OCI-LY7 (cell line): ENCODE results near the gene RHEBL1. TPM values are rescaled to one million over a fixed set of nuclear protein-coding genes. Genes with fewer than 3 reads are reported as not detected.

ENCODE experiments used
- BruUV-seq: library from RNA; stranded (reverse); fragments of 400-500 nt; replicated peaks from 2 replicates; lab custom pipeline; 2021; lab: Mats Ljungman, UMichigan
- CTCF ChIA-PET: fragments of 300-600 bp; sonication (Branson Sonifier 250); formaldehyde crosslinking; loops from one replicate; lab custom pipeline; 2022; ENCODE audit warnings: antibody characterized with exemption; ENCODE audit not compliant: unreplicated experiment; lab: Charles Lee
- POLR2A ChIA-PET: fragments of 300-600 bp; sonication (Branson Sonifier 250); formaldehyde crosslinking; loops from one replicate; lab custom pipeline; 2022; ENCODE audit warnings: antibody characterized with exemption; lab: Charles Lee
- DNase-seq: peaks from one replicate; pipeline ENCODE4 v3.0.0-alpha.2; 2015; ENCODE audit warnings: low spot score
- H2AFZ ChIP-seq: fragments of 200-600 bp; sonication (generic), shearing (Covaris generic); 2 replicates; pipeline ENCODE4 v1.6.1; 2014; ENCODE audit warnings: mild to moderate bottlenecking, antibody characterized with exemption, low read length, moderate library complexity
- H3K27ac ChIP-seq: fragments of 200-600 bp; sonication (generic); 2 replicates; pipeline ENCODE4 v1.5.1; 2014; ENCODE audit warnings: mixed run types, low read depth, mild to moderate bottlenecking, moderate library complexity, low read length, inconsistent platforms; ENCODE audit not compliant: poor library complexity, severe bottlenecking
- H3K36me3 ChIP-seq: fragments of 200-600 bp; sonication (generic); 2 replicates; pipeline ENCODE4 v1.6.1; 2014; ENCODE audit warnings: mild to moderate bottlenecking, antibody characterized with exemption, low read length, moderate library complexity, mixed read lengths; ENCODE audit not compliant: insufficient read depth
- H3K4me1 ChIP-seq: fragments of 200-600 bp; sonication (generic); 2 replicates; pipeline ENCODE4 v1.5.1; 2014; ENCODE audit warnings: mild to moderate bottlenecking, low read length; ENCODE audit not compliant: insufficient read depth, poor library complexity, severe bottlenecking
- H3K4me2 ChIP-seq: fragments of 200-600 bp; sonication (generic); 2 replicates; pipeline ENCODE4 v1.6.1; 2014; ENCODE audit warnings: mild to moderate bottlenecking, low read length
- H3K4me3 ChIP-seq: fragments of 200-600 bp; sonication (generic); 2 replicates; pipeline ENCODE4 v1.5.1; 2014; ENCODE audit warnings: mild to moderate bottlenecking, low read depth, low read length; ENCODE audit not compliant: poor library complexity, severe bottlenecking
- H3K79me2 ChIP-seq: fragments of 200-600 bp; sonication (generic); 2 replicates; pipeline ENCODE4 v1.6.1; 2016; ENCODE audit warnings: low read depth, mild to moderate bottlenecking, low read length, moderate library complexity, mixed read lengths; ENCODE audit not compliant: insufficient read depth
- H3K9me2 ChIP-seq: fragments of 200-600 bp; sonication (generic); 2 replicates; pipeline ENCODE4 v1.6.1; 2016; ENCODE audit warnings: mild to moderate bottlenecking, low read length, mixed read lengths; ENCODE audit not compliant: insufficient read depth
- H3K9me3 ChIP-seq: fragments of 200-600 bp; sonication (generic); 2 replicates; pipeline ENCODE4 v1.6.1; 2014; ENCODE audit warnings: mild to moderate bottlenecking, mixed run types, low read length, mixed read lengths
- H4K20me1 ChIP-seq: fragments of 200-600 bp; sonication (generic); 2 replicates; pipeline ENCODE4 v1.6.1; 2014; ENCODE audit warnings: mild to moderate bottlenecking, antibody characterized with exemption, low read length, moderate library complexity, mixed read lengths; ENCODE audit not compliant: insufficient read depth
- CTCF ChIP-seq: fragments of 200-600 bp; sonication (generic); conservative IDR thresholded peaks from 2 replicates; pipeline ENCODE4 v1.5.1; 2014; ENCODE audit warnings: mild to moderate bottlenecking, antibody characterized with exemption, low read length, moderate library complexity, mixed read lengths
- EZH2phosphoT487 ChIP-seq: fragments of 200-600 bp; sonication (generic); IDR thresholded peaks from 2 replicates; pipeline ENCODE4 v1.6.1; 2018; ENCODE audit warnings: low read depth, borderline replicate concordance, mild to moderate bottlenecking, mixed run types, antibody characterized with exemption, low read length, moderate library complexity, mixed read lengths
- intact Hi-C: fragments of 100-400 bp; cut with micrococcal nuclease; formaldehyde crosslinking; loops from one replicate; pipeline ENCODE4 v1.10.0; 2022; ENCODE audit not compliant: unreplicated experiment
- total RNA-seq, 2 experiments: library from RNA; depleted of rRNA in 1 of 2; stranded (reverse); fragments of >200 nt in 1 of 2; shearing (Covaris generic) in 1 of 2; gene quantifications; 2 replicates each; pipeline ENCODE4 v1.2.3, GENCODE V29; 2014 to 2022

The RHEBL1 gene
- total RNA-seq, 2 experiments from 2014 or later: 3.4 to 3.7 TPM

DNA sequence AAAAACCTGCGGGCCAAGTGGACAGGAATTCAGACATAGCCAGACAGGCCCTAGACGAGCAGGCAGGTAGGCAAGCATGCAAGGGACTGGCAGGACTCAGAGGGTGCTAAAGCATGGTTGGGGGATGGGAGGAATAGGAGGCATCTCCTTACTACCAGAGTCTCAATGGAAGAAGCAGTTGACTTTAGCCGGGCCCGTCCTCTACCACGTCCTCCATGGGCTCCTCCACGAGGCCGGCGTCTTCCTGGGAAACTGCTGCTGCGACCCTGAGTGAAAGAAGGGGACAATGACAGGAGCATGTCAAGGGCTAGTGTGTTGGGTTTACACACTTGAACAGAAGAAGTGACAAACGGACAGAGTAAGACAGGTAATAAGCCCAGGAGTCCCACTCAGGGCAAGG lies 20.8 kb downstream of the RHEBL1 start:
- CTCF ChIA-PET: no interaction called here
- no peaks in the 10 kb centered on the region for H3K9me3 ChIP-seq
- H3K79me2 ChIP-seq: no peaks in the 10 kb centered on the region
- no peaks in the 10 kb centered on the region for H4K20me1 ChIP-seq
- no peak overlapping the region for H2AFZ ChIP-seq
- H3K4me2 ChIP-seq: no peak overlapping the region
- H3K4me3 ChIP-seq: no peak overlapping the region
- DNase-seq: no peak
- no peaks in the 10 kb centered on the region for H3K4me1 ChIP-seq
- POLR2A ChIA-PET: interaction anchor here (0.6 kb wide), 1 partner anchor 29 kb away, joined by 3 read pairs; no protein-coding TSS in a partner anchor
- no peak overlapping the region for H3K27ac ChIP-seq
- intact Hi-C loops: no loop called here
- BruUV-seq: no TSS peak
- peaks cover 100% of the 10 kb centered on the region for H3K36me3 ChIP-seq
- no peak for TF ChIP-seq EZH2phosphoT487
- TF ChIP-seq CTCF: no peak
- no peaks in the 10 kb centered on the region for H3K9me2 ChIP-seq

- no TSS peak for BruUV-seq
- H3K36me3 ChIP-seq: peaks cover 100% of the 10 kb centered on the region
- no peaks in the 10 kb centered on the region for H4K20me1 ChIP-seq
- intact Hi-C loops: no loop called here
- H3K4me1 ChIP-seq: no peaks in the 10 kb centered on the region
- no peak for TF ChIP-seq CTCF
- TF ChIP-seq EZH2phosphoT487: no peak
- H3K4me2 ChIP-seq: no peak overlapping the region
- DNase-seq: no peak
- no peak overlapping the region for H2AFZ ChIP-seq
- CTCF ChIA-PET: no interaction called here
- no peaks in the 10 kb centered on the region for H3K79me2 ChIP-seq
- POLR2A ChIA-PET: no interaction called here
- H3K9me2 ChIP-seq: no peaks in the 10 kb centered on the region
- no peak overlapping the region for H3K27ac ChIP-seq
- no peak overlapping the region for H3K4me3 ChIP-seq
- no peaks in the 10 kb centered on the region for H3K9me3 ChIP-seq
These were observed 23.5 kb downstream of the RHEBL1 start for GRCh38 chr12:49046129-49046895.

DNA sequence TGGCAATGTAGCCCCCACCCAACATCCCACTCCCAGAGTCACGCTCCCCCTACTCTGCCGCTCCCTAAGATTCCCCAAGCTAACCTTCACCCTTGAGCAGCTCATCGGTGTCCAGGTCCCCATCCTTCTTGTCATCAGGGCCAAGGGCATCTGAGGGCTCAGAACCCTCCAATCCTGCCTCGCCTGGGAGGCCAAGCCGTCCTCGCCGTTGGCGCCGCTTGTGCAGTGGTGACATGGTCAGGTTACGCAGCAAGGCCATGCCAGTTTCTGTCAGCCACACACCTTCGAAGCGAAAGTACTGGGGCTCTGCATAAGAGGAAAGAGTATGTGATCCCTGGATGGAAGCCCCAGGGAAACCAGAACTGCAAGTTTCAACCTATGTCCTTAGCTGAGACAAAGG lies 25.1 kb downstream of the RHEBL1 start:
- intact Hi-C loops: no loop called here
- H3K9me2 ChIP-seq: no peaks in the 10 kb centered on the region
- POLR2A ChIA-PET: no interaction called here
- no TSS peak for BruUV-seq
- peaks cover 99% of the 10 kb centered on the region for H3K36me3 ChIP-seq
- no peak overlapping the region for H3K27ac ChIP-seq
- H3K4me1 ChIP-seq: no peaks in the 10 kb centered on the region
- H3K9me3 ChIP-seq: no peaks in the 10 kb centered on the region
- H3K79me2 ChIP-seq: no peaks in the 10 kb centered on the region
- no peak for DNase-seq
- no peak overlapping the region for H2AFZ ChIP-seq
- CTCF ChIA-PET: no interaction called here
- no peak overlapping the region for H3K4me3 ChIP-seq
- TF ChIP-seq CTCF (no peak), EZH2phosphoT487 (no peak)
- H4K20me1 ChIP-seq: no peaks in the 10 kb centered on the region
- H3K4me2 ChIP-seq: no peak overlapping the region
